H9 (cell line): Measurements from ENCODE around the gene BCAS4. TPM values are rescaled to one million over a fixed set of nuclear protein-coding genes. Genes with fewer than 3 reads are reported as not detected.

Experiments used
- DNase-seq: peaks from one replicate; pipeline ENCODE4 v3.0.0-alpha.2; 2017
- H2AFZ ChIP-seq: one replicate; pipeline ENCODE4 v1.6.1; 2013; ENCODE audit warnings: mild to moderate bottlenecking, low read length, control low read depth, moderate library complexity
- H2AK5ac ChIP-seq: 2 replicates; pipeline ENCODE4 v1.6.1; 2013; ENCODE audit warnings: low read length, control low read depth, mixed read lengths; ENCODE audit not compliant: insufficient read length
- H2BK120ac ChIP-seq: one replicate; pipeline ENCODE4 v1.6.1; 2013; ENCODE audit warnings: low read depth, mild to moderate bottlenecking, low read length, control low read depth, inconsistent platforms; ENCODE audit not compliant: poor library complexity, severe bottlenecking
- H2BK12ac ChIP-seq: 2 replicates; pipeline ENCODE4 v1.6.1; 2013; ENCODE audit warnings: low read length, control low read depth, mixed read lengths, low read depth; ENCODE audit not compliant: insufficient read length
- H2BK15ac ChIP-seq: 2 replicates; pipeline ENCODE4 v1.6.1; 2013; ENCODE audit warnings: low read depth, low read length, control low read depth
- H2BK20ac ChIP-seq: one replicate; pipeline ENCODE4 v1.6.1; 2013; ENCODE audit warnings: low read depth, mild to moderate bottlenecking, low read length, control low read depth, inconsistent platforms; ENCODE audit not compliant: poor library complexity, severe bottlenecking
- H2BK5ac ChIP-seq: 2 replicates; pipeline ENCODE4 v1.6.1; 2013; ENCODE audit warnings: low read length, control low read depth, mixed read lengths; ENCODE audit not compliant: insufficient read length
- H3K14ac ChIP-seq: 2 replicates; pipeline ENCODE4 v1.6.1; 2013; ENCODE audit warnings: low read length, control low read depth; ENCODE audit not compliant: insufficient read depth
- H3K18ac ChIP-seq: 2 replicates; pipeline ENCODE4 v1.6.1; 2013; ENCODE audit warnings: low read depth, mild to moderate bottlenecking, mixed read lengths, low read length, control low read depth; ENCODE audit not compliant: insufficient read length
- H3K23ac ChIP-seq: 2 replicates; pipeline ENCODE4 v1.6.1; 2013; ENCODE audit warnings: low read length, control low read depth, mixed read lengths, low read depth; ENCODE audit not compliant: insufficient read length
- H3K23me2 ChIP-seq: 2 replicates; pipeline ENCODE4 v1.6.1; 2013; ENCODE audit warnings: low read depth, mild to moderate bottlenecking, mixed read lengths, low read length, control low read depth; ENCODE audit not compliant: insufficient read length, poor library complexity, severe bottlenecking
- H3K27ac ChIP-seq: 2 replicates; pipeline ENCODE4 v1.5.1; 2013; ENCODE audit warnings: low read length, control low read depth, mixed read lengths, low read depth; ENCODE audit not compliant: insufficient read length
- H3K27me3 ChIP-seq: 2 replicates; pipeline ENCODE4 v1.6.1; 2013; ENCODE audit warnings: low read length, control low read depth, inconsistent platforms; ENCODE audit not compliant: insufficient read depth
- H3K4ac ChIP-seq: 2 replicates; pipeline ENCODE4 v1.6.1; 2013; ENCODE audit warnings: low read depth, mild to moderate bottlenecking, control low read depth, inconsistent platforms, low read length, moderate library complexity
- H3K4me1 ChIP-seq: 2 replicates; pipeline ENCODE4 v1.6.1; 2013; ENCODE audit warnings: low read length, control low read depth, inconsistent platforms; ENCODE audit not compliant: insufficient read depth
- H3K4me2 ChIP-seq: 2 replicates; pipeline ENCODE4 v1.6.1; 2013; ENCODE audit warnings: low read length, control low read depth, mixed read lengths; ENCODE audit not compliant: insufficient read length, insufficient read depth
- H3K56ac ChIP-seq: 2 replicates; pipeline ENCODE4 v1.6.1; 2013; ENCODE audit warnings: low read depth, mild to moderate bottlenecking, mixed read lengths, low read length, control low read depth; ENCODE audit not compliant: insufficient read length
- H3K79me1 ChIP-seq: 2 replicates; pipeline ENCODE4 v1.6.1; 2013; ENCODE audit warnings: low read depth, mild to moderate bottlenecking, moderate library complexity, low read length, control low read depth, inconsistent platforms; ENCODE audit not compliant: insufficient read depth, poor library complexity, severe bottlenecking
- H3K79me2 ChIP-seq: 2 replicates; pipeline ENCODE4 v1.6.1; 2013; ENCODE audit warnings: low read length, control low read depth, inconsistent platforms; ENCODE audit not compliant: insufficient read depth
- H3K9ac ChIP-seq: 2 replicates; pipeline ENCODE4 v1.6.1; 2013; ENCODE audit warnings: low read length, control low read depth, mixed read lengths; ENCODE audit not compliant: insufficient read length; ENCODE audit errors: extremely low read depth
- H3K9me3 ChIP-seq: one replicate; pipeline ENCODE4 v1.6.1; 2013; ENCODE audit warnings: low read depth, low read length, inconsistent platforms; ENCODE audit not compliant: control insufficient read depth
- H3T11ph ChIP-seq: one replicate; pipeline ENCODE4 v1.6.1; 2013; ENCODE audit warnings: mild to moderate bottlenecking, low read length, control low read depth, inconsistent platforms
- H4K20me1 ChIP-seq: one replicate; pipeline ENCODE4 v1.6.1; 2013; ENCODE audit not compliant: control insufficient read depth, insufficient read length, insufficient read depth
- H4K5ac ChIP-seq: 2 replicates; pipeline ENCODE4 v1.6.1; 2013; ENCODE audit warnings: low read depth, mild to moderate bottlenecking, mixed read lengths, low read length, control low read depth; ENCODE audit not compliant: insufficient read length
- H4K8ac ChIP-seq: replicated peaks from 2 replicates; pipeline ENCODE4 v1.6.1; 2013; ENCODE audit warnings: low read length, control low read depth, mixed read lengths, low read depth; ENCODE audit not compliant: insufficient read length
- H4K91ac ChIP-seq: 2 replicates; pipeline ENCODE4 v1.6.1; 2013; ENCODE audit warnings: low read depth, mild to moderate bottlenecking, moderate library complexity, mixed read lengths, low read length, control low read depth; ENCODE audit not compliant: insufficient read length
- H3K27ac Mint-ChIP-seq, 3 experiments: 2 replicates in 2 of 3; 3 replicates in 1 of 3; pipeline ENCODE4 v1.8.0; 2020 to 2021; ENCODE audit warnings: mixed read lengths in 3 of 3, mild to moderate bottlenecking in 1 of 3, moderate library complexity in 1 of 3
- H3K27me3 Mint-ChIP-seq: 2 replicates; pipeline ENCODE4 v1.8.0; 2021; ENCODE audit warnings: low read depth, mild to moderate bottlenecking, moderate library complexity, mixed read lengths
- H3K36me3 Mint-ChIP-seq, 3 experiments: 2 replicates in 2 of 3; 3 replicates in 1 of 3; pipeline ENCODE4 v1.8.0; 2020 to 2021; ENCODE audit warnings: low read depth in 3 of 3, mixed read lengths in 3 of 3; ENCODE audit not compliant: insufficient read depth in 1 of 3
- H3K4me1 Mint-ChIP-seq, 2 experiments: 2 replicates each; pipeline ENCODE4 v1.8.0; 2020; ENCODE audit warnings: mixed read lengths in 2 of 2
- H3K4me3 Mint-ChIP-seq, 2 experiments: 2 replicates in 1 of 2; 3 replicates in 1 of 2; pipeline ENCODE4 v1.8.0; 2020 to 2021; ENCODE audit warnings: mild to moderate bottlenecking in 2 of 2, mixed read lengths in 2 of 2, moderate library complexity in 1 of 2
- H3K9me3 Mint-ChIP-seq, 2 experiments: 2 replicates in 1 of 2; 3 replicates in 1 of 2; pipeline ENCODE4 v1.8.0; 2020; ENCODE audit warnings: mild to moderate bottlenecking in 2 of 2, mixed read lengths in 2 of 2, moderate library complexity in 1 of 2
- CTCF ChIP-seq: fragments of 200-600 bp; sonication (generic); conservative IDR thresholded peaks from 3 replicates; pipeline ENCODE4 v1.8.0; 2021; ENCODE audit warnings: antibody characterized with exemption, mild to moderate bottlenecking
- WGBS: extraction: QIAGEN DNeasy Blood & Tissue Kit; methylation state at CpG from one replicate; pipeline ENCODE4 v1.1.7; 2013; ENCODE audit warnings: missing lambda C conversion rate, low lambda C conversion rate, mixed read lengths; ENCODE audit not compliant: insufficient read length; ENCODE audit errors: extremely low coverage; 5-methylcytosine and 5-hydroxymethylcytosine counted together
- total RNA-seq: library from RNA; stranded (reverse); gene quantifications from 2 replicates; pipeline ENCODE4 v1.2.1, GENCODE V29; 2021

Gene BCAS4
- total RNA-seq, 1 experiment from 2014 or later: 16.9 TPM

GRCh38 chr20:50885068-50885467 lies 90.2 kb downstream of the BCAS4 start:
- Histone ChIP-seq H3K18ac (no peak overlapping the region), H2BK12ac (no peak overlapping the region), H3K23me2 (no peaks in the 10 kb centered on the region), H3K4ac (no peak overlapping the region), H4K8ac (no peak overlapping the region), H3K4me2 (no peak overlapping the region), H4K20me1 (peaks cover 4% of the 10 kb centered on the region), H3K23ac (no peak overlapping the region), H3K14ac (no peak overlapping the region), H2BK5ac (no peak overlapping the region), H2BK120ac (no peak overlapping the region), H3K9me3 (no peaks in the 10 kb centered on the region), H3K27ac (no peak overlapping the region), H2BK20ac (no peak overlapping the region), H4K5ac (no peak overlapping the region), H3K9ac (no peak overlapping the region), H2AK5ac (no peak overlapping the region), H3K27me3 (no peaks in the 10 kb centered on the region), H3K56ac (no peak overlapping the region), H2BK15ac (no peak overlapping the region), H3K4me1 (no peaks in the 10 kb centered on the region), H3T11ph (no peak overlapping the region), H4K91ac (no peak overlapping the region), H3K79me2 (no peaks in the 10 kb centered on the region), H3K79me1 (no peaks in the 10 kb centered on the region), H2AFZ (no peak overlapping the region)
- H3K4me1 Mint-ChIP-seq: peaks cover 8 to 10% of the 10 kb centered on the region in 2 experiments
- H3K36me3 Mint-ChIP-seq: peaks cover 12 to 21% (median 17%) of the 10 kb centered on the region in 3 experiments; a peak in 6 of 7 replicates
- no CpG with 5 or more reads among the region's 7 CpGs for WGBS
- H3K4me3 Mint-ChIP-seq: no peak overlapping the region
- TF ChIP-seq CTCF: no peak
- H3K9me3 Mint-ChIP-seq: no peaks in the 10 kb centered on the region
- no peak for DNase-seq
- peak overlapping the region in 2 of 3 experiments; percentile 40 to 68; a peak in 1 of 7 replicates for H3K27ac Mint-ChIP-seq
- H3K27me3 Mint-ChIP-seq: no peaks in the 10 kb centered on the region
